Thoracic aorta (tissue), 2 donors: ENCODE measurements around the gene UBXN6. TPM values are rescaled to one million over a fixed set of nuclear protein-coding genes. Genes with fewer than 3 reads are reported as not detected.

Source experiments
- ATAC-seq: fragments of 150-250 bp; one replicate; pipeline ENCODE4 v1.8.0; 2017; ENCODE audit warnings: low read depth; ENCODE audit not compliant: insufficient number of reproducible peaks, low FRiP score
- DNase-seq: peaks from one replicate; pipeline ENCODE4 v3.0.0-alpha.2; 2020; ENCODE audit warnings: low spot score
- H3K27ac ChIP-seq, 2 donors: fragments of 200-600 bp; sonication (generic); 1 replicate in 1 of 2; 2 replicates in 1 of 2; pipeline ENCODE4 v1.5.1; 2016; ENCODE audit warnings: mild to moderate bottlenecking in 2 of 2, moderate library complexity in 2 of 2
- H3K27me3 ChIP-seq: fragments of 200-600 bp; sonication (generic); replicated peaks from 2 replicates; pipeline ENCODE4 v1.6.0; 2016; ENCODE audit warnings: mild to moderate bottlenecking; ENCODE audit not compliant: insufficient read depth
- H3K36me3 ChIP-seq: fragments of 200-600 bp; sonication (generic); one replicate; pipeline ENCODE4 v1.5.1; 2016
- H3K4me1 ChIP-seq, 2 donors: fragments of 200-600 bp; sonication (generic); 1 replicate in 1 of 2; 2 replicates in 1 of 2; pipeline versions ENCODE4 v1.5.1 to v1.6.0; 2016; ENCODE audit warnings: low read depth in 2 of 2, mild to moderate bottlenecking in 1 of 2; ENCODE audit not compliant: control insufficient read depth in 1 of 2
- H3K4me3 ChIP-seq: fragments of 200-600 bp; sonication (generic); 2 replicates; pipeline ENCODE4 v1.5.1; 2016; ENCODE audit warnings: mild to moderate bottlenecking
- H3K9me3 ChIP-seq: fragments of 200-600 bp; sonication (generic); 2 replicates; pipeline ENCODE4 v1.5.1; 2016
- CTCF ChIP-seq: fragments of 200-600 bp; sonication (generic); IDR thresholded peaks from one replicate; pipeline ENCODE4 v1.5.1; 2019; ENCODE audit warnings: antibody characterized with exemption
- total RNA-seq, 2 donors: library from RNA; depleted of rRNA; stranded (reverse); fragments of >200 nt; gene quantifications; one replicate each; pipeline versions ENCODE4 v1.1.0 to v1.2.3, GENCODE V29; 2016

Gene UBXN6
- total RNA-seq, 2 donors from 2014 or later = 51.1 to 68.5 TPM

GRCh38 chr19:4429771-4430171, 27.8 kb downstream of the UBXN6 start:
- no peak overlapping the region for H3K27ac ChIP-seq
- no peak overlapping the region for H3K4me3 ChIP-seq
- H3K9me3 ChIP-seq = no peaks in the 10 kb centered on the region
- ATAC-seq (no peak), DNase-seq (no peak)
- no peaks in the 10 kb centered on the region for H3K4me1 ChIP-seq
- H3K36me3 ChIP-seq = no peaks in the 10 kb centered on the region
- no peaks in the 10 kb centered on the region for H3K27me3 ChIP-seq
- TF ChIP-seq CTCF = no peak

GRCh38 chr19:4429256-4429655, 28.3 kb downstream of the UBXN6 start:
- ATAC-seq = no peak
- H3K4me3 ChIP-seq = no peak overlapping the region
- no peaks in the 10 kb centered on the region for H3K4me1 ChIP-seq
- no peaks in the 10 kb centered on the region for H3K27me3 ChIP-seq
- H3K36me3 ChIP-seq = no peaks in the 10 kb centered on the region
- TF ChIP-seq CTCF = no peak
- no peaks in the 10 kb centered on the region for H3K9me3 ChIP-seq
- no peak for DNase-seq
- H3K27ac ChIP-seq = no peak overlapping the region

- ATAC-seq = no peak
- H3K27ac ChIP-seq = no peak overlapping the region
- H3K4me3 ChIP-seq = no peak overlapping the region
- no peak for DNase-seq
- H3K36me3 ChIP-seq = peaks cover 3% of the 10 kb centered on the region
- no peaks in the 10 kb centered on the region for H3K9me3 ChIP-seq
- H3K27me3 ChIP-seq = no peaks in the 10 kb centered on the region
- no peak for TF ChIP-seq CTCF
- no peaks in the 10 kb centered on the region for H3K4me1 ChIP-seq
Observed at GRCh38 chr19:4428326-4428975, 29.1 kb downstream of the UBXN6 start.

GRCh38 chr19:4425537-4425936, 32.1 kb downstream of the UBXN6 start:
- Histone ChIP-seq H3K27ac (no peak overlapping the region), H3K36me3 (peaks cover 4% of the 10 kb centered on the region), H3K4me3 (no peak overlapping the region), H3K27me3 (no peaks in the 10 kb centered on the region), H3K9me3 (no peaks in the 10 kb centered on the region), H3K4me1 (no peaks in the 10 kb centered on the region)
- no peak for ATAC-seq
- TF ChIP-seq CTCF = no peak
- DNase-seq = no peak

- H3K9me3 ChIP-seq = no peaks in the 10 kb centered on the region
- DNase-seq (no peak), ATAC-seq (no peak)
- no peaks in the 10 kb centered on the region for H3K4me1 ChIP-seq
- H3K36me3 ChIP-seq = peaks cover 4% of the 10 kb centered on the region
- H3K4me3 ChIP-seq = no peak overlapping the region
- H3K27ac ChIP-seq = no peak overlapping the region
- no peaks in the 10 kb centered on the region for H3K27me3 ChIP-seq
- TF ChIP-seq CTCF = no peak
Observed at GRCh38 chr19:4423416-4424126, 34.0 kb downstream of the UBXN6 start.
